22Rv1 (cell line): ENCODE results near the gene PREP.
"Not testable (repeated sequence)": the region's sequence is repeated elsewhere in the genome, so short reads cannot be mapped to it uniquely, and the experiment has no call there.

Experiments
- CTCF ChIP-seq: fragments of 450-650 bp; IDR thresholded peaks from 2 replicates; pipeline ENCODE4 v1.5.1; 2017; ENCODE audit warnings: mild to moderate bottlenecking
- ZFX ChIP-seq: fragments of 450-650 bp; IDR thresholded peaks from 2 replicates; pipeline ENCODE4 v1.6.1; 2017; ENCODE audit warnings: antibody characterized with exemption, borderline replicate concordance

GRCh38 chr6:105338350-105338983 lies 64.4 kb downstream of the PREP start:
- not testable (repeated sequence) for TF ChIP-seq CTCF, ZFX
